Activated gamma-delta T cell treated with anti-CD3 and anti-CD28 coated beads, Interleukin-2, amount 50 U/mL, for 16 hours (primary cell): Measurements from ENCODE around the gene LNX2.
A peak's percentile ranks its signal among the peaks of the same experiment; 100 is the strongest.

ENCODE experiments used
- DNase-seq: peaks from one replicate; pipeline ENCODE4 v3.0.0-alpha.2; 2020; ENCODE audit warnings: low read depth

The LNX2 gene

DNA sequence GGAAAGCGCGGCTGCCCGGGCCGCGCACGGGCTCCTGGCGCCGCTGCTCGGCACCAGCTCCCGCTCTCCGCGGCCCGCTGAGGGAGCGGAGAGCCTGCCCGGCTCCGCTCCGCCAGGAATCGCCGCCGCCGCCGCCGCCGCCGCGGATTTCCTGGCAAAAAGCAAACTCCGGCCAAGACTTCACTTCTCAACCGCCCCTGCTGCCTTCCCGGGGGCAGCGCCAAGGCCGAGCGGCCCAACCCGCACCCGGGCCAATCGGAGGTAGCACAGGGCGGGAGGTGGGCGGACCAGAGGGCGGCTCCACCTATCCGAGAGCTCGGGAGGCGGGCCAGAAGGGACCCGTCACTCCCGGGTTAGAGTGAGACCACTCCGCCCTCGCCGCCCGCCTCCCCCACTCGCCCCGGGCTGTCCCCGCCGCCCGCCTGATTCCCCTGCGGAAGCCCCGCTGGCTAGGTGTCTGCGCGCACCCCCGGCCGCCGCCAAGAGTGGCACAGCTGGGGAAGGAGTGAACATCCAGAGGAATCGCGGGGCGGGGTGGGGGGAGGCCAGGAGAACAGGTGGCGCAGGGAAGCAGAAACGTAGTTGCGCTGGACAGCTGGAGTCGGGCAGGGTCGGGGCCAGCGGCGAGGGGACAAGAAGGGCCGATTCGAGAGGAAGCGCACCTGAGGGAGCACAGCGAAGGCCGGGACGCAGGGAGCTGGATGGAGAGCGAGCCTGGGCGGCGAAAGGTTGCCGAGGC is at the start of gene LNX2:
TSS of gene LNX2 (minus strand) at position 153 of the 739 bp plus-strand sequence. CDS start 38,826 bp downstream, outside the sequence.
- peak; percentile 94 for DNase-seq

DNA sequence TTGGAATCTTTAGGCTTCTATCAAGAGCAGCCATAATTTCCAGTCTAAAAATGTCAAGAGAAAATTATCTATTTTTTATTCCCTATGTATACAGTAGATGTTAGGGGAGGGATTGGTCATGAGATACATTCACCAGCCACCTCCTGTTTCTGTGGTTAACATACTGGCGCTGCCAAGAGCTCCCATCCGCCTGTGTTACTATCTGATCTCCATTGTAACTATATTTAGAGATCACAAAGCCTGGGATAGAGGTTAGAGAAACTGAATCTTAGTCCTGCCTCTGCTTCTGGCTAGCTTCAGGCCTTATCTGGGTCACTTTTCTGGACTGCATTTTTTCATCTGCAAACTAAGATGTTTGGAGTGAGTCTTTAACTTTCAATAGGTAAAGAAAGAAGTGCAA is 47.6 kb upstream of the LNX2 start:
- no peak for DNase-seq

DNA sequence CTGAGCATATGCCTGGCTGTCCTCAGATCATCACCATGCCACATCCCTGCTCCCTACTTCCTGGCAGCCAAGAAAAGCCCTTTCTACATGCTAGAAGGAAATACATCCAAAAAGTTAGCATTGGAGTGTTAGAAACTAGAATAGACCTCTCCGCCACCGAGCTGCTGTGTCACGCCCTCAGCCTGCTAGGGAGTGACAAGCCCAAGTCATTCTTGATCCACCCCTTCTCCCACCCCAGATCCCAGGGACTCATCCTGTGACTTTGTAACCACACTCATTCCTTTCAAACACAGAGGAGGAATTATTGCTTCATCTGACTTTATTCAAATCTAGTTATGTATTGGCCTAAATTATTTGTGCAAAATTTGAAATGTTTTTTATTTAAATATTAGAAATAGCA is 46.6 kb upstream of the LNX2 start:
- DNase-seq: no peak

DNA sequence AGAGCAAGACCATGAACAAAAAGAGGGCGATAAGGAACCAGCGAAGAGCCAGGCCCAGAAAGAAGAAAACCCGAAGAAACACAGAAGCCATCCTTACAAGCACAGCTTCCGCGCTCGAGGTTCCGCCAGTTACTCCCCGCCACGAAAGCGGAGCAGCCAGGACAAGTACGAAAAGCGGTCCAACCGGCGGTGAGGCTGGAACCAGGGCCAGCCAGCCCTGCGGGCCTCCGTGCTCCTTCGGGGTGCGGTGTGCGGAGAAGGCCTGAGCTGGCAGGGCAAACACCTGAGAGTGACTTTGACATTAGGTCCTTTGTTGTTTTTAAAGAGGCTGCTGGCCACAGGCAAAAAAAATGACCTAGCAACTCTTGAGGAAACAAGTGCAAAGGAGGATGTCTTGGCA is 45.4 kb upstream of the LNX2 start:
- no peak for DNase-seq

DNA sequence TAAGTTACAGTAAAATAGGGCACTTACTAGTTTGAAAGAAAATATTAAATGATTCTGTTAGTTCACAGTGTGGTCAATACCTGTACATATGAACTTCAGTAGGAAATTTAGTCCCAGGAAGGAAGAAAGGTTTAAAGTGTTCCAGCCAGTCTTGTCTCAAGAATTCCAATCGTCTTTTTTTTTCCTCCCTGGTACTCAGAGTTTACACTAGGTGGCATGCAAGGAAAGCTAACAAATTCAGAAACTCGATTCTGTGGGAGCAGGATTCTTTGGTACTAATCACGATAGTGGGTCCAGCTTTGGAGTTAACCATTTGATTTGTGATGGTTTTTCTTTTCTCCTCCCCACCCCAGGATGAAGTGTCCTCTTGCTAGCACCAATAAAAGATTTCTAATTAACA is 45.0 kb upstream of the LNX2 start:
- DNase-seq: no peak

DNA sequence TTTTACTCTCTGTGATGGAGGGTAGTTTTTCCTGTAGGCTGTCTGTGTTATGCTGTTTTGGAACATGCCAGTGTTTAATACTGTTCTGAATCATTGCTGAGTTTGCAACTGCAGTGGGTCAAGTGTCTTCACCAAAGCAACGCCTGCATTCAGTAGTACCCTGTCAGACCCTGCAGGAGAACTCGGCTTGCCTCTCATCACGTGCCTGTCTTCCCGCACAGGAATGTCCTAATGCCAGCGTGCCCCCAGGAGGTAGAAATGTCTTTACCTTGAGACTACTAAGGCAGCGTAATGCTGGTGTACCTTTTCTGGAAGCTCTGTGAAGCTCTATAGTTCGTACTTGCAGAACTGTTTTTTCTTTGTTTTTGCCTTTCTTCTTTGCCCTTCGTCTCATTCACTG is 43.6 kb upstream of the LNX2 start:
- DNase-seq: no peak

DNA sequence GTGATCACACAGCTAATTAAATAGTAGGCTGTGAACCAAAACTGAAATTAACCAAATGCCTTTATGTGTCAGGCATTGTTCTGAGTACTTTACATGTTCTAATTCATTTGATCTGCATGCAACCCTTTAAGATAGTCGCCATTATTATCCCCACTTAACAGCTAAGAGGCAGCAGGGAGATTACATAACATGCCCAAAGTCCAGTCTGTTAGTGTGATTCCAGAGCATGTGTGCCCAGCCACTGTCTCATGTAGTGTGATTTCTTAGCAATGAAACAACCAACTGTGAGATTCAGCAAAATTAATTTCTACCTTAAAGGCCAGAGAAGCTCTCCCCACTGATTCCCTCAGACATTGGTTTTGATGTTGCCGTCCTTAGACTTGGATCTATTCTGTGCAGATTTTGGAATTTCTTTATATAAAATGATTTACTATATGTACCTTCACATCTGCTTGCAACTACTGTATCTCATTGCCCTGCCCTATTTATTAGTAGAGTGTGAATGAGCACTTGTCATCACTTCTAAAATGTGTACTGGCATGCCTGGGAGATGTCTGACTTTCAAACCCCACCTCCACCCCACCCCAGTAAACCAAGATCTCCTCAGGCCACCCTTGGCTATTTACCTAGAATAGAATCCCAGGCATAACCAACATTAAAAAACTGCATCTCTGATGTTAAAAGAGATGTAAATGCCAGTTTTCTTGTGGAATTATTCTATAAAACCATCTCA is 42.6 kb upstream of the LNX2 start:
- DNase-seq: no peak

DNA sequence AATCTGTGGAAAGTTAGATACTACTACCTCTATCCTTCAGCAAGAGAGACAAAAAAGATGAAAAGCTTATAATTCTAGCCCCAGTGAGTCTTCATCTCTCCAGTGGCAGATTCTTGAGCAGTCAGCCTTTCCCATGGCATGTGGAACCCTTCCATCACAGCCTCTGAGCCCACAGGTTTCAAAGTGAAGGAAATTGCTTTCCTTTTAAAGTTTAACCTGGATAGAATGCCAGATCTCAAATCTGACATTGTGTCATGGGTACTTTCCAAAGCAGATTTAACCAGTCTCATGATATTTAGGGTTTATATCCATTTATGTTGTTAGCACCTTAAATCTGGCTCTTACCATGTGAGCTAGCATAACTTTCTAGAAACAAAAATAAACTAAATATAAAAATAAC is 40.7 kb upstream of the LNX2 start:
- no peak for DNase-seq

DNA sequence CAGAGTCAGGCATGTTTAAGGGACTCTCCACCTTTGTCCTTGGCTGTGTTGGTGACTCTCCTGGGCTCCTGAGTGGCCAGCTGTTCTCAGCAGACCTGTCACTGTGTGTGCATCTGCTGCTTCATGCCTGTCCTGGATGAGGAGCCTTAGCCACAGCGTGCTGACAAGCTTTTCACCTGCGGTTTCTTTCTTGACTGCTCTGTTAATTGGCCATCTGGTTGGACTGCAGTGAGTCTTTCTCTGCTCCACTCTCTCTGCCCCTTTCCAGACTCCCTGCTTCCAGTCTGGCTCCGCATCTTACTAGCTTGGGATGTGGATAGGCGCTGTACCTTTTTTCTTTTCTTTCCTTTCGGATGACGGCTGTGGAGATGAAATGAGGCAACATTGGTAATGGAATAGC is 40.2 kb upstream of the LNX2 start:
- no peak for DNase-seq

DNA sequence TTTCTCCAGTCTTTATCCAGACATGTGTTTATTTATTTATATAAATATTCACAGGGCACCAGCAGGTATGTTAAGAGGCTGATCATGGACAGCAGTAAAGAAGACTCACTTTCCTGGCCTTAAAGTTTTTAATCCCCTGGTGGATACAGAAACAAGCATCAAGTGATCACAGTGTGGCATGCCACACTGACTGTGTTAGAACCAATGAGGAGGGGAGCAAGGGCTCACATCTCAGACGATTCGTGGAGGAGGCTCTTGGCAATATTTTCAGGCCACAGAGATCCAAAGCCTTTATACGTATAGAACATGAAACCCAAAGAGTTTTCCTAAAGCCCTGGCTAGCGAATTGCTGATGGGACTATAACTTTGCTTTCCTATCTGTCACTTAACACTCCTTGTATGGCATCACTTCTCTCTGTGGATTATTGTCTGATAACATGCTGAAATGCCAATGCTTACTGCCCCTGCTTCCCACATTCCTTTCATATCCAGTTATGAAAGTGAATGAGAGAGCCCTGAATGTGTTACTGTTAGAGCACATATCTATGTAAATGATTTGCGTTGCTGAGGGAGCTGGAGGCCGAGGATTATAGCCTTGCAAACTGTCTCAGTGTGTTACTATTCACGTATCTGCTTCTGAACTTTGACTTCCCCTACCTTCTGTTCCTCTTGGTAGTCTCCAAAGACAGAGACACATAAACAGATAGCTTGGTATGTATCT is 39.0 kb upstream of the LNX2 start:
- DNase-seq: no peak

DNA sequence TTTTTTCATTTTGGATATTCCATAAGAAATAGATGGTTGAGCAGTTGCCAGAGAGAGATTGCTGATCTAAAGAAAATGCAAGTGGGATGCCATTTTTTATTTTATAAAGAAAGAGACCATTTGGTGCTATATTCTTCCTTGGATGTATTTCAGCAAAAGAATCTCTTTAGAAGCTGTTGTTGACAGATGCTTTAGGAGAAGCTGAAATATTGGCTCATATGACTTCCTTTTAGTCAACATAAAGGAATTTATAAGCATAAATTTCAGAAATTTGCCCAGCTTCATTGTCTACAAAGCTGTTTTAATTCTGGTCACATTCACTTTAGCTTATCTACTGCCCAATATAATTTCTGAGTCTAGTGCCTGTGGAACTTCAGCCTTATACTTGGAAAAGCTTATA is 38.2 kb upstream of the LNX2 start:
- no peak for DNase-seq

DNA sequence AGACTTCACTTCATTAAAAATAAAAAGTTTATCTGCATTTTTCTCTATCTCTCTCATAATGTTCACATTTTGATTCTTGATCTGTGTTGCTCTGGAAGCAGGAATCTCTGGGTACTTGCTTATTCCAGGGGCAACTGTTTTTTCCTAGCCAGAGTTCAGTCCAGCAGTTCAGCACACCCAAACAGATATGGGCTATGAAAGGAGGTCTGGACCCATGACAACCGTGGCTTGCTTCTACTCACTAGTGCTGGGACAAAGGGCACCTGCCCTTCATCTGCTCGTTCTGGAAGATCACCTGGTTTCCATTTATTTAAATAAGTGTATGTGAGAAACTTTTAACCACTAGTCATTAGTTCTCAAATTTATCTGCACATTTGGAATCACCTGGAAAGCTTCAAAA is 37.4 kb upstream of the LNX2 start:
- no peak for DNase-seq

DNA sequence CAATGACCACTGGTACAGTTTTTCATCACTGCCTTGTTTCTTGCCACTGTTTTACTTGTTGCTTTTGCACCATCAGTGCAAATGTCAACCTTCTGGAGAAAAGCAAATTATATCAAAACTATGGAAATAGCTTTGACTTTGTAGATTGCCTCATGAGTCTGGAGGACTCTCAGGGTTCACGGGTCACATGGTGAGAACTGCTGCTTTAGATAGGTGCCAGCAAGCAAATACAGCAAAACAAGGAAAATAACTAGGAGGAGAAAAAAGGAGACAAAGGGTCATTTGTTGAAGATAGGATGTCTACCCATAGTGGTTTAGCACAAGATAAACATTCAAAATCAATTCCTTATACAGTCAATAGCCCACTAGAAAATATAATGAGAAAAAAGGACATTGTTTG is 34.5 kb upstream of the LNX2 start:
- DNase-seq: no peak

DNA sequence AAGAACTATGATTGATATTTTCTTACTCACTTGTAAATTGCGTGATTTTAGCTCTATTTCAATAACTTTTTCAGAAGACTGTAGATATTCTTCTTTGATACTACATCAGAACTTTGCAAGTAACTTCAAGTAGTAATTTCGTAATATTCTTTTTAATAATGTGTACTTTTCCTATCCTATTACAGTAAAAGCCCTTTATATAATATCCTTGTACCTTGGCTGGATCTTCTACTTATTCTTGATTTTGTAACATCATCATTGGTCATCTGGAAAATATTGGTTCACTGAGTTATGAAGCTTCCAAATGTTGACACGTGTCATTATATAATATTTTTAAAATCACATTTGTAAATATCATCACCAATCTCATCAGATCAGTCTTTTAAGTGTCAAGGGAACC is 33.7 kb upstream of the LNX2 start:
- DNase-seq: no peak

DNA sequence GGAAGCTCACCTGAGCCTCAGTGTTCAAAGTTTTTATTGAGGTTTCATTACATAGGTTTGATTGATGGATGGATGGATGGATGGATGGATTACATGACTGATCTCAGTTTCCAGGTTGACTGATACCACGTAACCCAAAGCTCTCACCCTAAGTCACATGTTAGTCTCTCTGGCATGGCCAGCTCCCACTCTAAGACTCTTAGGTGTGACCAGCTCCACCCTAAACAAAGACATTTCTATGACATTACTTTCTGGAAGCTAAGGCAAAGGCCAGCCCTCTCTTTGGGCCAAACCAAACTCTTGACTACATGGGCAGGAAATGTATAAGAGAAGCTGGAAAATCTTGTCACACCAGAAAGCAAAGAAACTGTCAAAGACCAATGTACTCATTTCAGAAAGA is 30.0 kb upstream of the LNX2 start:
- DNase-seq: no peak

DNA sequence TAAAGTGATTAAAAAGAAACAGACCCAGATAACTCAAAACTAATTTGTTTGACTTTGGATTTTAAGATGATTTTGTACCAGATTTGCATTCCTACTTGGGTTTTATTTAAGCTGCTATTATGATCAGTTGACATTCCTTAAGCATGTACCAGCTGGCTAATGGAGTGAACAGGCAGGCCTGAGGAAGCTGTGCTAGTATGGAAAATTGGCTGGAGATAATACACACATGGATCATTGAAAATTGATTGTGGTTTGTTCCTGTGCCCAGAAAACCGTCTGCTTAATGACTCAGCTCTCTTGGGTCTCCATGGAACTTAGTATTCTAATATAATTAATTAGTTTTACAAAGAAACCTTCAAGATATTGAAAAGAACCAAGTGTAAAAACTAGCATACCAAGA is 24.0 kb upstream of the LNX2 start:
- no peak for DNase-seq

DNA sequence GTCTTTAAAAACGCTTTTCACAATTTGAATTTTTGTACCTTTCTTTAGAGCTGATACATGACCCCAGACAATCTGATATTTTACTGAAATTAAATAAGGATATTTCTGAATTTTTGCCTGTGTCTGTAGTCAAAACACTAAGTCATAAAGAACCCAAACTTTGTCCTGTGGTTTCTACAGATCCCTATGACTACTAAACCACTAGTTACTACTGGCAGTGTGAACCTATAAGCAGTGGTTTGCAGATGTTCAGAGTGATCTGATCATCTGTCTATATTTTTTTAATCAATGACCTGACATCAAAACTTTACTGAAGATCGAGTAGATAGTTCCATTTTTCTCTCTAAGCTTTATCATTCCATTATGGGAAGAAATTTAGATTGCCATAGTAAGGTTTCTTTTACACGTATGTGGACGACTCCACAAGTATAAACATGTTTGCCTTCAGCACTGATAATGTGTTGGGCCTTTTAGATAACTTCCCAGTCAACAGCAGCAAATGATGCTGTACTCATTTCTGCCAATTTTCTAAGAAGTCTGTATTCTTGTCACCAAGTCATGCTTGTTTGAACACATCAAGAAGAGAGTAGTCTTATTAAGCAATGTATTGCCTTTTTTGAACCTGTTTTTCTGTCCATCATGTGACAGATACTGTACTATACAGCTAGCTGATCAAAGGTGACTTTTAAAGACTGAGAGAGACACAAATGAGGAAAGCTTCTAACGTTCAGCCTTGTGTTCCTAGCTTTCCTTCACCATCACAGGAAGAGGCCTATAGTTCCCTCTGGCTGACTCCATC is 23.2 kb upstream of the LNX2 start:
- DNase-seq: no peak

DNA sequence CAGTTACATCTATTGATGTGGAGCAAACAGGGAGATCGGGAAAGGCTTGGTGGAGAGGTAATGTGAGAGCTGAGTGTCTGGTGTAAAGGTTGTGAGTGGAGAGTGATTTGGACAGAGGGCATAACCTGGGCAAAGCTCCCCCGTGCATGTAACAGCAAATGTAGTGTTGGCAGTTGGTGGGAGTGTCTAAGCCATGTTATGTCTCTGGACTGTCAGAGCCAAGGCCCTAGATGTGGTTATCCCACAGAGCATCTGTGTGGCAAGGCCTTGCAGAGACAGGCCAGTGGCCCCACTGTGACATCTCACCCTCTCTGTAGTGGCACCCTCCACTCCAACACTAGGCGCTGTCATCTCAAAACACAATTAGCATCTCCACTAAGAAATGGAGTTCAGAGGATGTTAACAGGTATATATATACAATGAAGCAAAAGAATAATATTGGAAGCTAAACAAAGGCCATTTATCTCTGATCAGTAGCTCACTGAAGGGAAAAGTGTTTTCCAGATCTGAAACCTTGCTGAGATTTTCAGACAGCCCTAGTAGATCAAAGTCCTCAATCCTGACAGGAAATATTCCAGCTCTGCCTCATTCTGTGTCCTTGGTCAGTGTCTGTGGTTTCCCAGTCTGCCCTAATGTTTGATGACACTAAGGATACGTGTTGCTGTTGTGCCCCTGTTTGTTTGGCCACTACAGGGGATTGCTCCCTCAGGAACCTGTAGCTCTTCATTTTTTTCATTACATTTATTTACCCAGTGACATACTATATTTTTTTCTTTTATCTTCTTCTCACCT is 21.6 kb upstream of the LNX2 start:
- DNase-seq: no peak

DNA sequence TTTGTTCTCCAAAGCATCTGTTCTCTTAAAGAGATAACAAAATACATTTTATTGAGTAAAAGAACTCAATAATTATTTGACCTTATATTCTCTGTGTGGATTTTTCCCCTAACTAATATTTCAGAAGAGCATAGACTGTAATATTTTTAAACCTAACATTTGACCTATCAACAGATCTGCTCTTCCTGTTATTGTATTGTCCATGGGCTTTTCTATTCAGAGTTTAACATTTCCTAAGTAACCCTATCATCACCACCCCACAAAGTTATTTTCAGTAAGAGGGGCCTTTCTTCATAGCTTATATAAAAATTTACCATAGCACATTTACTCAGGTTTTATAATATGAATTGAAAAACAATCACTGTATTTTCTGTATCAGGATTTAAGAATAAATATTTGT is 18.9 kb upstream of the LNX2 start:
- DNase-seq: no peak

DNA sequence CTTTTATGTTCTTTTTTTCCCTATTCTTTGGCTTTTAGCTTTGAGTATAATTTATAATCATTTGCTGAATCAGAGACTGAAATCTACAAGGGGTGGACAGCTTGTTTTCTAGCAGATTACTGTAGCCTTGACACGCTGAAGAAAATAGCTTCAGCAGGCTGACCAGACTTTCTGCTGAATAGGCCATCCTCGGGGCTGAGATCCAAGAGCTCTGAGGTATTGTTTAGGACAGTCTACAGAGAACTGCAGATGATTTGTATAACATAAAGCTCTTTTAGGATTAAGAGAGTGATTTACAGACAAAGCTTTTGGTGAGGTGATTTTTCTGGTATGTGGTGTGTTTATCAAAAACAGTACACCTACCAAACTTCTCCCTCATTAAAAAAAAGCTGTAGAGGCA is 18.2 kb upstream of the LNX2 start:
- DNase-seq: no peak

DNA sequence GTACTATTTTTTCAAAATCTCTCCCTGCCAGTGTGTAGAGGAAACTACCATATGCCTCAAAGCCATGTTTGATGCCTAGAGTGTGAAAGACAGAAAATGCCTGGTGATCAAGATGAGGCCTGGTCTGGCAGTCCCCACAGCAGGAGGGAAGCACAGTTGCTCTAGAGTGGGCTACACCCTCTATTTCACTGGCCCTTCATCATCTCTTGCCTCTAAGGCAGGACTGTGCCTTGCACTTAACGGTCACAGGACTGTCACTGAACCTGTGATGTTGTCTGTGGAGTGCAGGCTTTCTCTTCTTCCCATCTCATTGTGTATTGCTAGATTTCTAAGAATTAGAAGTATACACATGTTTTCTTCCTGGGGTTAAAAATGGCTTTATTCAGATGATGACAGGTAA is 17.7 kb upstream of the LNX2 start:
- no peak for DNase-seq

DNA sequence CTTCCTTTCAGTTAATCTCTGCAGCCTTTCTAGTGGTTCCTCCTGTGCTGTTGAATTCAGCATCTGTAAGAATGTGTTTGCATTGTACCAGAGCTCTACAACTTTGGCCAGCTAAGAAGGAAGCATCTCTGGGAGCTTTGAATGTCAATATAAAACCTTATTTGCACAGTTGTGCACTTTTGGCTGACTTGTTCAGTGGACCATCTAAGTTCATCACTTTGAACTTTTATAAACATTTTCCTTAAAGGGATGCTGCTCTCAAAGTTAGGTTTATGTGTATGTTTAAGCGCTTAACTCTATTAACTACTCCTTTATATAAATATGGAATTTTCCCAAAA is 16.9 kb upstream of the LNX2 start:
- DNase-seq: no peak
